ENCODE measurements around the gene C5orf46.

The C5orf46 gene

GRCh38 chr5:147856801-147857200 lies 49.5 kb downstream of the C5orf46 start:
- no peak for DNase-seq

- no peak for DNase-seq
Measured at GRCh38 chr5:147855774-147856069, 50.6 kb downstream of the C5orf46 start.

GRCh38 chr5:147854894-147855773 lies 51.2 kb downstream of the C5orf46 start:
- DNase-seq, result no peak

- DNase-seq, result no peak
Measured at GRCh38 chr5:147854331-147854730, 52.0 kb downstream of the C5orf46 start.

GRCh38 chr5:147853372-147853987 lies 52.9 kb downstream of the C5orf46 start:
- DNase-seq, result no peak

- DNase-seq, result no peak
Measured at GRCh38 chr5:147852365-147852764, 54.0 kb downstream of the C5orf46 start.

- no peak for DNase-seq
Measured at GRCh38 chr5:147851578-147851977, 54.8 kb downstream of the C5orf46 start.

GRCh38 chr5:147849226-147849625 lies 57.1 kb downstream of the C5orf46 start:
- DNase-seq, result no peak

GRCh38 chr5:147845618-147846017 lies 60.7 kb downstream of the C5orf46 start:
- DNase-seq, result no peak

GRCh38 chr5:147844846-147845245 lies 61.5 kb downstream of the C5orf46 start:
- DNase-seq, result no peak

- DNase-seq, result no peak
Measured at GRCh38 chr5:147842869-147843268, 63.5 kb downstream of the C5orf46 start.

Data from DMS 273 treated with DMSO at 0.1 percent for 48 hours (cell line).